Stimulated activated naive CD8-positive, alpha-beta T cell treated with anti-CD3 and anti-CD28 coated beads, Interleukin-15, amount 100 ng/mL, for 72 hours (primary cell): ENCODE results near the gene TTLL11.

Experiments
- ATAC-seq: fragments of 150-1000 bp; cut with Tn5 transposase; 2 replicates; pipeline ENCODE4 v1.10.0; 2021; ENCODE audit warnings: mild to moderate bottlenecking, moderate library complexity
- DNase-seq, 2 donors: peaks; one replicate each; pipeline ENCODE4 v3.0.0; 2021 to 2022
- H3K27ac Mint-ChIP-seq, 2 donors: one replicate each; pipeline ENCODE4 v1.8.0; 2022; ENCODE audit warnings: mild to moderate bottlenecking in 2 of 2, mixed read lengths in 2 of 2, moderate library complexity in 2 of 2
- H3K27me3 Mint-ChIP-seq: one replicate; pipeline ENCODE4 v1.8.0; 2022; ENCODE audit warnings: mixed read lengths
- H3K4me1 Mint-ChIP-seq: one replicate; pipeline ENCODE4 v1.8.0; 2022; ENCODE audit warnings: mild to moderate bottlenecking, mixed read lengths
- H3K4me3 Mint-ChIP-seq, 2 donors: one replicate each; pipeline ENCODE4 v1.8.0; 2022; ENCODE audit warnings: mild to moderate bottlenecking in 2 of 2, mixed read lengths in 2 of 2, moderate library complexity in 1 of 2
- H3K9me3 Mint-ChIP-seq, 2 donors: one replicate each; pipeline ENCODE4 v1.8.0; 2022; ENCODE audit warnings: mixed read lengths in 2 of 2

Gene TTLL11

DNA sequence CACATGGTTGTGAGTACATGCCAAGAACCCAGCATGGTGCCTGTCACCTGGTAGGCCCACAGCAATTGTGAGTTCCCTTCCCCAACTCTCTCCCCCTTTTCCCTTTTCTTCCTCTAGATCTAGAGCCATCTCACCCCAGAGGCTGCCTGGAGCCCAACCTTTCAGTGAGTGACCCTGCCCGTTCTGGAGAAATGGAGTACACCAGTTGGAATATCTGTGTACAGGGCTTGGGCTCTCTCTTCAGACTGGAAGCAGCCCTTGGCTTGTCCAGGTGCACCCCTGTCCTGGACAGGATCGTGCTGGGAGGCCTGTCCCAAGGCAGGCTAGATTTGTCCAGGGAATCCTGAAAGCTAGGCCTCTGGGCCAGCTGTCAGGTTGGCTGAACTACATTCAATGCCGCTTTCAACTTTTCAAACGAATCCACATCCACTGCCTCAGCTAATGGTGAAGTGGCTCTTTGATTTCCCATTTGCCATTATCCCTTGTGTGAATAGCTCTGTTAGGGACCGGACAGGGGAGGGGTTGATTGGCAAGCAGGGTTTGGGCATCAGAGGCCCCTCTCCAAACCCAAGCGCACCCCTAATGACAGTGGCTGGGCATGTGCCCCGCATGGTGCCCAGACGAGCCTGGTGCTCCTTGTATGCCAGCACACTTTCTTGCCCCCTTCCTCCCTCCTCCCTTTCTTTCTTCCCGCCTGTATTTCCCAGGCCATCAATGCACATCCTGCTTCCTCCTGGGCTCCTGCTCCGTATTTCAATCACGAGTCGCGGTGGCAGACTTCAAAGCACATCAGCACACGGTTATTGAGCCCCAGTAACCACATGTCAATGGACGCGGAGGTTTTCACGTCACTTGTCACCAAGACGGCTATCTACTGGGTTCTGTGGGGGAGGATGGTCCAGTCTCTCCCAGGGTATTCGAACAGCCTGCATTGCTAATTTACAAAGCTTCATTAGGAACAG lies 230.5 kb downstream of the TTLL11 start:
- H3K4me1 Mint-ChIP-seq: no peaks in the 10 kb centered on the region
- no peak overlapping the region for H3K4me3 Mint-ChIP-seq
- H3K27me3 Mint-ChIP-seq: no peaks in the 10 kb centered on the region
- DNase-seq (no peak), ATAC-seq (no peak)
- H3K9me3 Mint-ChIP-seq: no peaks in the 10 kb centered on the region
- H3K27ac Mint-ChIP-seq: peak overlapping the region in 1 of 2 donors; percentile 49

DNA sequence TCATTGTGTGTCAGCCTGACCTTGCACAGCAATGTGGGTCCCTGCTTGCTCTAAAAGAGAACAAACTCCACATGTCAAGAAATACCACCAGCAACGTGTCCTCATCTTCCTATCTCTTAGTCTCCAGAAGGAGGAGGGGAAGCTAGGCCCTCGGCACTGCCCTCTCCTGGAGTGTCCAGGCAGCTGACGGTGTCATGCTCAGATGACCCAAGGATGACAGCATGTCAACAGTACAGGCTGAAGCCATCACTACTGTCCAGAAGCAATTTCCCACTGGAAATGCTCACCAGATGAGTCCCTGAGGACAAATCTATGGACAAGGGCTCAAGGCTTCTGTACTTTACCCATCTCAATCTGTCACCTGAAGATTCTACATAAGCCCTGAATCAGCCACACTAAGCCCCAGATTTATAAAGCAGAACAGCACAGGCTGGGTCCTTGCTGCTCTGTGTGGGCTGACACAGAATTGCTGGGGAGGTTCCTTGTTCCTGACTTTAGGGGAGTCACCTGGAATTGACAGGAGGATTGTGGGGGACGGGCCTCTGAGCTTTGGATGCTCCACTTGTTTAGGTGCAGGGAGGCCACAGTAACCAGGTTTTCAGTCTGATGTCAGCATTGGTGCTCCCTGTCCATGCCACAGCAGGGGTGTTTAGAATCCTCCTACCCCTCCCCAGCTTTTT lies 231.5 kb downstream of the TTLL11 start:
- DNase-seq: no peak
- peak; percentile 45 for ATAC-seq
- Mint-ChIP-seq H3K9me3 (no peaks in the 10 kb centered on the region), H3K4me3 (no peak overlapping the region), H3K27me3 (no peaks in the 10 kb centered on the region), H3K27ac (peak overlapping the region in 1 of 2 donors; percentile 83), H3K4me1 (no peaks in the 10 kb centered on the region)

DNA sequence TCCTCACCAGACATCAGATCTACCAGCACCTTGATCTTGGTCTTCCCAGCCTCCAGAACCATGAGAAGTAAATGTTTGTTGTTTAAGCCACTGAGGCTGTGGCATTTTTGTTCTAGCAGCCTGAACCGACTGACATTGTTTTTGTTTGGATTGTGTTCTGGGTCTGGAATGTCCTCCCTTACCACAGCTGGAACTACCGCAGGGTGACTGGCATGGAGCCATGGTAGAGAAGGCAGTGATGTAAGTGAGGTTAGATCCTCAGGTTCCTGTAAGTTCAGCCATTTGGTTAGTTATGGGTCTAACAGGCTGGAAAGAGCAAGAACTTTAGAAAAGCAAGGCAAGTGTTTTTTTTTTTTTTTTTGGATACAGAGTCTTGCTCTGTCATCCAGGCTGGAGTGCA lies 232.4 kb downstream of the TTLL11 start:
- H3K27ac Mint-ChIP-seq: no peak overlapping the region
- no peak overlapping the region for H3K4me3 Mint-ChIP-seq
- H3K9me3 Mint-ChIP-seq: no peaks in the 10 kb centered on the region
- no peaks in the 10 kb centered on the region for H3K27me3 Mint-ChIP-seq
- H3K4me1 Mint-ChIP-seq: no peaks in the 10 kb centered on the region
- ATAC-seq (no peak), DNase-seq (no peak)

DNA sequence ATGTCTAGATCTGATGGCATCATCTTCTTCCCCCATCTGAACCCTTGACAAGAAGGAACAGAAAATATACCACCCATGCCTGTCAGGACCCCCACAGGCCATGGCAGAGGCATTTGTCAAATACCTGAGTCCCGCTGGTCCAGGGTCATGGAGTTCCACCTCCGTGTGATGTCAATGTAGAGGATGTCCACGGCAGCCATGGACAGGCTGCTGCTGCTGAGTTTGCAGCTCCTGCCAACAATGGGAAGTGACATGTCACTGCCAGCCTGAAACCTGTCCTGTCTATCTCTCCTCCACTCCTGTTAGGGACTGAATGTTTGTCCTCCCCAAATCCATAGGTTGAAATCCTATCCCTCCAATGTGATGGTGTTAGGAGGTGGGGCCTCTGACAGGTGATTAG lies 232.9 kb downstream of the TTLL11 start:
- ATAC-seq: no peak
- H3K4me1 Mint-ChIP-seq: no peaks in the 10 kb centered on the region
- H3K27me3 Mint-ChIP-seq: no peaks in the 10 kb centered on the region
- H3K4me3 Mint-ChIP-seq: no peak overlapping the region
- H3K27ac Mint-ChIP-seq: no peak overlapping the region
- H3K9me3 Mint-ChIP-seq: no peaks in the 10 kb centered on the region
- DNase-seq: no peak

DNA sequence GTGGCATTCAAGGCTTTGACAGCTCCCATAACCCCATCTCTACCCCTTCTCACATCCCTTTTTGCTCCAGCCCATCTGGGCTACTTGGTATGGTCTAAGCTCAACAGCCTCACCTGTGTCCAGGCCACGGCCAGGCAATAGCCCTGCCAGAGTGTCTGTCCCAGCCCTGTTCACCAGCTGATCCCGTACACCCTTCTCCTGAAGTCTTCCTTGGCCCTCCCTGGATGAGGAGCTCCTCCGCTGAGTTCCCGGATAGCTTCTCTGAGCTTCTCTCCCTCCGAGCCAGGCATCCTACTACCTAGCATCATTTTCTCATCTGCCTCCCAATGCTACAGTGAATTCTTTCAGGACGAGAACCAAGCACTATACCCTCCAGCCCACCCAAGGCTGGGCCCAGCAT lies 233.5 kb downstream of the TTLL11 start:
- H3K27ac Mint-ChIP-seq: peak overlapping the region in 1 of 2 donors; percentile 3

DNA sequence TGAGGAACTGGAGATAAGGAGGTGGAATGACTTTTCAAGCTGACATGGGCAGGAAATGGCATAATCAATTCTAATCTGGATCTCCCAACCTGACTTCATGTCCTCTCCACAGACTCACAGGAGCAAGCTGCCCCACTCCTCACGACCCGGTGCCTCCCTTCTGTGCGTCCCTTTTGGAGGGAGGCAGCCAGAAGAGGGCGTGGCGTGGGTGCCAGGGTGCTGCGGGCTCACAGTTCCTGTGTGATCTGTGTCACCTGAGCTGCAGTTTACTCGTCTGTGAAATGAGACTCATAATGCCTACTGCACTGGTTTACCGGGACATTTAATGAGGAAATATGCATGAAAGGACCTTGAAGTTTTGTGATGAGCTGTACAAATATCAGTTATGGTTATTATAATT lies 234.3 kb downstream of the TTLL11 start:
- ATAC-seq (no peak), DNase-seq (no peak)
- Mint-ChIP-seq H3K4me1 (no peaks in the 10 kb centered on the region), H3K27ac (no peak overlapping the region), H3K4me3 (no peak overlapping the region), H3K27me3 (no peaks in the 10 kb centered on the region), H3K9me3 (no peaks in the 10 kb centered on the region)

More for the DNA sequence above, 233.5 kb downstream of the TTLL11 start:
- Mint-ChIP-seq H3K27me3 (no peaks in the 10 kb centered on the region), H3K4me1 (no peaks in the 10 kb centered on the region), H3K9me3 (no peaks in the 10 kb centered on the region), H3K4me3 (no peak overlapping the region)
- DNase-seq (no peak), ATAC-seq (no peak)

DNA sequence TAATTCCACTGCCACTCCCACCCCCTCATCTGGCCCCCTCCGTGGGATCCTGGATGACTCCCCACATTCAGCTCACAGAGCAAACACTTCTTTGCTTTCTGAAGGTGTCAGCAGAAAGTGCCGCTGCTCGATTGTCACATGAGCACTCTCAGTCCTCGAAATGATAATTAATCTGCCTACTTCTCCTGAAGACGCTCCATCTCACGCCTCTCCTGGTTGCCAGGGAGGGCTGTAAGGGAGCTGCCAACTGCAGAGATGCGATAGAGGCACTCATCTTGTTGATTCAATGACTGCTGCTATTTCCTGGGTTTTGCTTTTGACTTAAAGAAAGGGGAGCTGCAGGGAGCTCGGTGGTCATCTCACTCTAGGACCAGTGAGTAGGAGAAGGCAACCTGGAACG lies 235.2 kb downstream of the TTLL11 start:
- H3K27ac Mint-ChIP-seq: peak overlapping the region; percentile 19 to 42
- no peaks in the 10 kb centered on the region for H3K4me1 Mint-ChIP-seq
- no peak for ATAC-seq
- H3K9me3 Mint-ChIP-seq: no peaks in the 10 kb centered on the region
- DNase-seq: no peak
- no peaks in the 10 kb centered on the region for H3K27me3 Mint-ChIP-seq
- no peak overlapping the region for H3K4me3 Mint-ChIP-seq

DNA sequence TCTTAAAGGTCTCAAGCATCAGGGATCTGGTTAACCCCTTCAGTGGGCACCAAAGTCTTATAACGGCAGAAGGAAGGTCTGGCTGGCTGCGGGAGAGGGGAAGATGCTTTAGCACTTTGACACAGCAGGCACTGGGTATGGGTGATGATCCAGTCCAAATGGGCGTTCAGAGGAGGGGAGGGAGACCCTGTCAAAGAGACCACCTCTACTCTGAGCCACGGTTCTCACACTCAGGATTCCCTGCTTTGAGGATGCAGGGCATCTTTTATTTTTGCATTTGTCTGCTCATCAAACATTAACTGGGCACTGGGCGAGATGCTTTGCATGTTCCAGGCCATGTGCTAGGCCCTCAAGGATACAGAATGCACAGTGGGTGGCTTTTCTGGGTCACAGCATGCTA lies 237.6 kb downstream of the TTLL11 start:
- ATAC-seq: no peak
- no peak overlapping the region for H3K4me3 Mint-ChIP-seq
- no peak for DNase-seq
- H3K4me1 Mint-ChIP-seq: no peaks in the 10 kb centered on the region
- H3K9me3 Mint-ChIP-seq: no peaks in the 10 kb centered on the region
- H3K27me3 Mint-ChIP-seq: no peaks in the 10 kb centered on the region
- H3K27ac Mint-ChIP-seq: no peak overlapping the region

DNA sequence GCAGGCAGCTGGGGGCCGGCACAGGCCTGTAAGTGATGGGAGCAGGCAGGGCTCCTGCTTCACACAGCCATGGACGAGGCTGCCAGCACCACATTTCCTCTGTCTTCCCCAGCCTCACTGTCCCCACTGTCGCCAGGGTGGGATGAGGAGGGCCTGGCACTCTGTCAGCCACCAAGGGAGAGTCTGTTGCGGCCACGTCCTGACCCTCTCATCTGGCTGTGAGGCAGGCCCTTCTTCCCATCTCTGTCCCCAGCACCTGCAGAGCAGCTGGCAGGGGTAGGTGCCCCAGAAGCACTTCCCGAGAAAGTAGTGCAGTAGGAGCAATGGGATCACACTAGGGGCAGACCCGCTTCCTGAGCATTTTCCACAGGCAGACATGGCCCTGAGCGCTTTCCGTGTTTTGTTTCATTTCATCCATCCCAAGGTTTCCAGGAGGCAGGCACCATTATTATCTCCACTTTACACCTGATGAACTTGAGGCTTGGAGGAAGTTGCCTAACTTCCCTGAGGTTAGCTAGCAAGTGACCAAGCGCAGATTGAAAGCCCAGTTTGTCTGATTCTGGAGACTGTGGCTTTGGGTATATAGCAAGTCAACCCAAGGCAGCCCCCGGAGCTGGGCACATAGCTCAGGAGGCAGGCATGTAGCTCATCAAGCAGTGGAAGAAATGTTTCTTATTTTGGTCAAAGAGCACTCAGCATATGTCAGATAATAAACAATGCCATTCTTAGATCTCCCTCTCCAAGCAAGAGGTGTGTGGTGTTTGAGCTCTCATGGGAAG lies 239.3 kb downstream of the TTLL11 start:
- no peak for ATAC-seq
- Mint-ChIP-seq H3K4me3 (no peak overlapping the region), H3K4me1 (no peaks in the 10 kb centered on the region), H3K9me3 (peaks cover 4 to 9% of the 10 kb centered on the region in 2 donors), H3K27me3 (no peaks in the 10 kb centered on the region), H3K27ac (no peak overlapping the region)
- DNase-seq: no peak

DNA sequence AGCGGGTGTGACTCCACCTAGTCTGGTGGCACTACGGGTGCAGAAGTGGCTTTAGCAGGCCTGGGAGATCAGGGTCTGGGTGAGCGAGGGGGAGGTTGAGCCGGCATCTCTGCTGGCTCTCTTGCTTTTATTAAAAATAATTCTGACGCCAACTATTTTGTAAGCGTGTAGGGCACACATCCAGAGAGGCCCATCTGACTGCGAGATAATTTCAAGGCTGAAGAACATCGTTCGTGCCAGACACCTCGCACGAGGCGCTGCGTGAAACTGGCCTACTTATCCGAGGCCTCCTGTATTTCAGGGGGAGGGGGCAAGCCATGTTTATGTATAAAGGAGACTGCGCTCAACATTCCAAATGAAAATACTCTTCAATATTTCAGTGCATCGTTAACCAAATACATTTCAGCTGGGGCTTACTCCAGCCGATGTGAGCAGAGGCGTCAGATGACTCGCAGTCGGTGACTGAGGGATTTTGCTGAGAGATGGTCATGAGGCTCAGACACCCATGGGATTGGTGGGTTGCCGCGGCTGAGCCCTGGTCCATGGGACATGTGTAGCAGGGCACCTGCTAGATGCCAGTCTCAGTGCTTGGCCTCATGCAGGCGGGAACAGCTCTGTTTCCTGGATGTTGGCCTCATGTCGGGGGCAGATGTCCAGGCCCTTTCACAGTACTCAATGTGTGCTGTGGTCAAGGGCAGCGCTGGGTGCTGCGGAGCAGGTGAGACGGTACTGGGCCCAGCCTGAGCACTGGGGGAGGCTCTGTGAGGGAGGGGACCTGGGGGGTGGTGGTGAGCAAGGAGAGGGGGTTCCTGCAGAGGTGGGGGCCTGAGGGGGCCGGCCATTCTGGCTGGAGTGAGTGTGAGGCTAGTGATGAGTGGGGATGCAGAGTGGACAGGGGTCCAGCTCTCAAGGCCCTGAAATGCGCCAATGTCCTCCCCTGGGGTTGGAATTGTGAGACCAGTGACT lies 240.2 kb downstream of the TTLL11 start:
- no peak for ATAC-seq
- no peaks in the 10 kb centered on the region for H3K4me1 Mint-ChIP-seq
- peaks cover 6 to 11% of the 10 kb centered on the region in 2 donors for H3K9me3 Mint-ChIP-seq
- H3K27ac Mint-ChIP-seq: no peak overlapping the region
- no peak for DNase-seq
- H3K27me3 Mint-ChIP-seq: no peaks in the 10 kb centered on the region
- H3K4me3 Mint-ChIP-seq: no peak overlapping the region

DNA sequence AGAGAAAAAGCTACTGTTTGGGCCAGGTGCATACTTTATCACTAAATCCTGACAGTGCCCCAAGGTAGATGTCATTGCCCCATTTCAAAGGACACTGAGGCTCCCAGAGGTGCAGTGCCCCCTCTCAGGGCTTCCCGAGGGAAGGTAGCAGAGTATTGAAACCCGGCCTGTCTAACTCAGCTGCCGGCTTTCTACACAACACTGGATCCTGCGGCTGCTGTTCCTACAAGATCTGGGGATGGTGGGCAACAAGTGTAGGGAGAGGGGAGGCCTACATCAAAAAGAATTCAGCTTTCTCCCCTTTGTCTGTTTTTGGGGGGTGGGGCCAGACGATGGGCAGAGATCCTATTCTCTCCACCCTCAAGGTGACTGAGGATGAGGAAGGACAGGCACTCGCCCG lies 240.9 kb downstream of the TTLL11 start:
- Mint-ChIP-seq H3K27ac (no peak overlapping the region), H3K4me1 (no peaks in the 10 kb centered on the region), H3K27me3 (no peaks in the 10 kb centered on the region), H3K4me3 (no peak overlapping the region), H3K9me3 (peaks cover 6 to 11% of the 10 kb centered on the region in 2 donors)
- ATAC-seq (no peak), DNase-seq (no peak)

DNA sequence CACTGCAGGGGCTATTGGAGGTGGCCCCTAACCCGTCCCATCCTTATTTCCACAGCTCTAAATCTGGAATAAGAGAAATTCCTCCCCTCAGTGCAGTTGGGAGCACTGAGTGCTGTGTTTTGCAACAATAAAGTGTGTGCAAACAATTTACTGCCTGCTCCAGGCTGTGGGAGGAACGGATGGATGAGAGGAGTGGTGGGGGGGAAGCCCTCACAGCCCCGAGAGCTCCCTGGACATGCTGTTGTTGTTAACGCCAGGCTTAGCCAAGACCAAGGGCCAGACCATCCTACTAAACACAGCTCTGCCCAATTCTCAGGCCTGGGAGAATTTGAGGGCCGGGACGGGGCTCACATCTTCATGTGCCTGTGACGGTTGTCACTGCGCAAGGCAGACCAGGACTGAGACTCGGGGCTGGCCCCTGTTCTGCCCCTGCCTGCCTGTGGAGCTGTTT lies 241.4 kb downstream of the TTLL11 start:
- DNase-seq: no peak
- peaks cover 6 to 12% of the 10 kb centered on the region in 2 donors for H3K9me3 Mint-ChIP-seq
- no peaks in the 10 kb centered on the region for H3K27me3 Mint-ChIP-seq
- H3K4me1 Mint-ChIP-seq: no peaks in the 10 kb centered on the region
- no peak overlapping the region for H3K27ac Mint-ChIP-seq
- no peak overlapping the region for H3K4me3 Mint-ChIP-seq
- no peak for ATAC-seq

DNA sequence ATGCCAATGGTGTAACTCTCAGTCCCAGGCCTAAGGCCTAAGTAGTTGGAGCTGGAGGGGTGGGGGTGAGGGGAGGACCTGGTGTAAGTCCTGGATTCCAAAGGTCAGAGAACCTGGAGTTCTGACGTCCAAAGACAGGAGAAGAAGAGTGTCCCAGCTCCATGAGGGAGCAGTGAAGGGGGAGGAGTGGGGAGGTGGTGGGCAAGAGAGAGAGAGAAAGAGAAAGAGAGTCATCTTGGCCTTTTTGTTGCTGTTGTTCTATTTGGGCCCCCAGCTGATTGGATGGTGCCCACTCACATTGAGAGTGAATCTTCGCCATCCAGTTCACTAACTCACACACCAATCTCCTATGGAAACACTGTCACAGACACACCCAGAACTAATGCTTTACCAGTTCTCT lies 242.7 kb downstream of the TTLL11 start:
- ATAC-seq (no peak), DNase-seq (no peak)
- no peaks in the 10 kb centered on the region for H3K4me1 Mint-ChIP-seq
- H3K27me3 Mint-ChIP-seq: no peaks in the 10 kb centered on the region
- peaks cover 6 to 16% of the 10 kb centered on the region in 2 donors for H3K9me3 Mint-ChIP-seq
- H3K4me3 Mint-ChIP-seq: no peak overlapping the region
- H3K27ac Mint-ChIP-seq: no peak overlapping the region

DNA sequence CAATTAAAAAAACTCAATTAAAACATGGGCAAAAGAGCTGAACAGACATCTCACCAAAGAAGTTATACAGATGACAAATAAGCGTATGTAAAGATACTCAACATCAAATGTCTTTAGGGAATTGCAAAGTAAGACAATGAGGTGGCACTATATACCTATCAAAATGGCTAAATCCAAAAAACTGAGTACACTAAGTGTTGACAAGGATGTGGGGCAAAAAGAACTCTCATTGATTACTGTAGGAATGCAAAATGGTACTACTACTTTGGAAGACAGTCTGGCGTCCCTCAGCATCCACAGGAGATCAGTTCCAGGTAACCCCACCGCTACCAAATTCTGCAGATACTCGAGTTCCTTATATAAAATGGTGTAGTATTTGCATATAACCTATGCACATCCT lies 243.6 kb downstream of the TTLL11 start:
- Mint-ChIP-seq H3K4me1 (no peaks in the 10 kb centered on the region), H3K27me3 (no peaks in the 10 kb centered on the region), H3K9me3 (peaks cover 6 to 21% of the 10 kb centered on the region in 2 donors), H3K27ac (no peak overlapping the region), H3K4me3 (no peak overlapping the region)
- no peak for ATAC-seq
- no peak for DNase-seq

DNA sequence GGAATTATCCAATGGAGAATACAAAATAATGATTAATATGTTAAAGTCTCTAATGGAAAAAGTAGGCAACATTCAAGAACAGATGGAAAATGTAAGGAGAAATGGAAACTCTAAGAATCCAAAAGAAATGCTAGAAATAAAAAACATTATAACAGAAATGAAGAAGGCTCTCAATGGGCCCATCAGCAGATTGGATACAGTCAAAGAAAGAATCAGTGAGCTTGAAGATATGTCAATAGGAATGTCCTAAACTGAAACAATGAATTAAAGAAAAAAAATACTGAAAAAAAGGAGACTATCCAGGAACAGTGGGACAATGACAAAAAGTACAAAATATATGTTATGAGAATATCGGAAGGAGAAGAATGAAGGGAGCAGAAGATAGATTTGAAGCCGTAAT lies 248.5 kb downstream of the TTLL11 start:
- ATAC-seq: no peak
- H3K9me3 Mint-ChIP-seq: peaks cover 13 to 28% of the 10 kb centered on the region in 2 donors
- peaks cover 6% of the 10 kb centered on the region for H3K4me1 Mint-ChIP-seq

More for the DNA sequence above, 248.5 kb downstream of the TTLL11 start:
- Mint-ChIP-seq H3K27ac (peak overlapping the region in 1 of 2 donors; percentile 79), H3K4me3 (no peak overlapping the region), H3K27me3 (no peaks in the 10 kb centered on the region)
- DNase-seq: no peak
